ENCODE measurements around the gene CMIP.

The CMIP gene

DNA sequence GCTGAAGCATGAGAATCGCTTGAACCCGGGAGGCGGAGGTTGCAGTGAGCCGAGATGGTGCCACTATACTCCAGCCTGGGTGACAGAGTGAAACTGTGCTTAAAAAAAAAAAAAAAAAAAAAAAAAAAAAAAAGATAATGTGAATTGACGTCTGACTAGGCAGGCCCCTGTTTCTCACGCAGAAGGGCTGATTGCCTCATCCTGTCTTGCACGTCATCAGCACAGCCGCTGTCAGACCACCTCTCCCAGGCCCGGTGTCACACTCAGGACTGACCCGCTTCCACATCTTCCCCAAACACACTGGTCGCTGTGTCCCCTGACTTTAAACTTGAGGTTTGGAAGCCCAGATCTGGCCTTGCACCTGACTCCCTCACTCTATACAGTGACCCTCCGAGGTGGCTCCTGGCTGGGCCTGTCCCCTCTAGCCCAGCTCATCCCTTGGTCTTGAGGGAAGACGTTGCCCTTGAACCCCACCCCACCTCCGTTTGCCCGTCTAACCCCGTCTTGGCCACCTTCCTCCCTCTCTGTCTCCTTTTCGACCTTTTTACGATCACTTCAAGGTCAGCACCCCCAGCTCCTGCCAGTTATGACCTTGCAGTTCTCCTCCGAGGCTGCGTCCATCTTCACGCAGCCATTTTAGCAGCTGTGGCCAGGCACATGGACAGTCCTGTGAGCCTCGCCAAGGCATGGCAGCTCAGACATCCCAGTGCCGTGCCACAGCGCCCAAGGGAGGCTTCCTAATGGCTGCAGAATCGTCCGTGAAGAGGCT is 184.6 kb downstream of the CMIP start:
- H3K4me3 ChIP-seq (ENCODE audit: low read depth, low read length), result no peak overlapping the region

GRCh38 chr16:81629896-81630634 is 185.5 kb downstream of the CMIP start:
- H3K4me3 ChIP-seq (ENCODE audit: low read depth, low read length), result no peak overlapping the region

DNA sequence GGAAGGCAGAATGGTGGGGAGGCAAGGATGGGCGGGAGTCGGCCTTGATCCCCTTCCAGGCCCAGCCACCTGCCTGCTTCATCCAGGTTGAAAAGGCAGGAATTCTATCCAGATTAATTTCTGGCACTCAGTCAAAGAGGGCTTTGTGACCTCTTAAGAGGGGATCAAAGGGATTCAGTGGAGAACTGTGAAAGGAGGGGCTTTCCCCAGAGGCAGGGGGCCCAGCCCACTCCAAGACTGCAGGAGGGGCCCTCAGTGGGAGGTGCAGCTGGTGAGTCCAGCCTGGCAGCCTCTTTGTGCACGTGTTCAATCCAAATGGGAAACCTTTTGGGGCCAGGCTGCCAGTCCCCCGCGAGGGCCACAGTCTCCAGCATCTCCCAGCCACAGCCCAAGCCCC is 186.0 kb downstream of the CMIP start:
- H3K4me3 ChIP-seq (ENCODE audit: low read depth, low read length), result no peak overlapping the region

DNA sequence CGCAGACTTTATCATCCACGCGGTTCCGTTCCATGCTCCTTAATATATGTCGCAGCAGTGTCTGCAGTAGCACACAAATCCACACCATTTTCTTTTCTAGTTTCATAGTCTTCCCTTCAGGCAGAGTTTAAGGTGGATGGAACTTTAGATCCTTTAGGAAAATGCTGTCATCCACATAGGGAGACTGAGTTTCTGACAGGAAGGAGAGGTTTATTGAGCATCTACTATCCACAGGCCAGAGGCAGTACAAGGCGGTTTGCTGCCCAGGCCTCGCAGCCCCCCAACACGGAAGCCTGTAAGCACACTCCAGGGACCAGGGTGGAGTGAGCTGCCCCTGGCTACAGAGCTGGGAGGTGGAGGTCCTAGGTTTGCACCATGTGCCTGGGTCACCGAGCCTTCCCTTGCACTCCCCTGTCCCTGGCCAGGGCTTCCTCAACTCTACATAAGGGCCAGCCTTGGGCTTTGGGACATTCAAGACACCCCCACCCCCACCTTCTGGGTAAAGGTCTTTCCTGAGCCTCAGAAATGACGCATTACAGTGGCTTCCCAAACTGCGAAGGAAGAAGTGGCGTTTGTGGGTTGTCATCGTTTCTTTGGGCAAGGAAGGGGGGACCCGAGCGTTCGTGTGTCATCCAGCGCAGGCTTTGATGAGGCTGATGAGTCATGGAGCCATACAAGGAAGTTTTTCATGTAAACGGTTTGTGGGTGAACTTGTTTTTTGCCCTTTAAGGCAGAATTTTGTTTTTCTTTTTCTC is 188.0 kb downstream of the CMIP start:
- no peak overlapping the region for H3K4me3 ChIP-seq (ENCODE audit: low read depth, low read length)

DNA sequence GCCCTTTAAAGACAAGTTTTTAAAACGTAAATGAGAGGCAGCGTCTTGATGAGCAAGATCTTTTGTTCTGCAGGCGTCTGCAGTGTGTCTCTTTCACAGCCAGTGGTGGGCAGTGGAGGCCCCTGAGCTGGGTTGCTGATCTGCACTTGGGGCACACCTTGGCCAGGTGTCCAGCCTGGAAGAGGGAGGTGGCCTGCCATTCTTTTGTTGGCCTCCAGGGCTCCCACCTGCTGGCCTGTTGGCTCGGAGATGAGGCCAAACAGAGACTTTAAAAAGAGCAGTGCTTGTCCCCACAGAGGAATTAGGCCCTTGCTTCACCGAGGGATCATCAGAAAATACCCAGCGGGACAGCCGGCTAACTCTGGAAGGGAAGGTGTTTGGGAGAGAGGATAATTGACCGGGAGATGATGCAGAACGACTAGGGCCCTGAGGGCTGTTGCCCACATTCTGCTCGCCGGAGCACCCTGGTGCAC is 188.6 kb downstream of the CMIP start:
- no peak overlapping the region for H3K4me3 ChIP-seq (ENCODE audit: low read depth, low read length)

GRCh38 chr16:81633680-81634379 is 189.2 kb downstream of the CMIP start:
- no peak overlapping the region for H3K4me3 ChIP-seq (ENCODE audit: low read depth, low read length)

DNA sequence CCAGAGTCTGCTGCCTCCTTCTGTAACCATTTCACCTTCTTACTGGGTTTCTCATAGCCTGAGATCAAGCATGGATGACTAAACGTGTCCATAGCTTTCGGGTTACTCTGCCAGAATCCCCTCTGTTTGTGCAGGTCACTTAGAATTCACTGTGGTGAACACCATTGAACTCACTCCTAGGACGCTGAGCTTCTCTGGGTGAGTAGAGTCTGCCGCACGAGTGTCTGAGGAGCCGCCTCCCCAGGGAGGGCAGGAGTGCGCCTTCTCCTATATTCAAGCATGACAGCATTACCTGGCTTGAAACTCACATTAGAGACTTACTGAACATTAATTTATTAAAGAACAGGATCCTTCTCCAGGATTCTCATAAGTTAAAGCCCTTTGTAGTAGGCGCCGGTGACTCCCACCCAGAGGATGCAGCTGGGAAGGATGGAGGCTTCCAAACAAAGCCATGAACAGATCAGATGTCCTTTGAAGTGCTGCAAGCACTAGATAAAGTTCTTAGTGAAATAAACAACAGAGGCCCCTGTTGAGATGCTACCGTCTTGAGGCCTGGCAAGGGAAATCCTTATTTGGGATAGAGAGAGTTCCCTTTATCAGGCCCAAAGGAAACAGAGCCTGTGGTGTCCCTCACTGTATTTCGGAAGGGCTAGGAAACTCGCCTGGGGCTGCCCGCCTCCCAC is 189.9 kb downstream of the CMIP start:
- H3K4me3 ChIP-seq (ENCODE audit: low read depth, low read length), result no peak overlapping the region

GRCh38 chr16:81635063-81635937 is 190.7 kb downstream of the CMIP start:
- H3K4me3 ChIP-seq (ENCODE audit: low read depth, low read length), result no peak overlapping the region

DNA sequence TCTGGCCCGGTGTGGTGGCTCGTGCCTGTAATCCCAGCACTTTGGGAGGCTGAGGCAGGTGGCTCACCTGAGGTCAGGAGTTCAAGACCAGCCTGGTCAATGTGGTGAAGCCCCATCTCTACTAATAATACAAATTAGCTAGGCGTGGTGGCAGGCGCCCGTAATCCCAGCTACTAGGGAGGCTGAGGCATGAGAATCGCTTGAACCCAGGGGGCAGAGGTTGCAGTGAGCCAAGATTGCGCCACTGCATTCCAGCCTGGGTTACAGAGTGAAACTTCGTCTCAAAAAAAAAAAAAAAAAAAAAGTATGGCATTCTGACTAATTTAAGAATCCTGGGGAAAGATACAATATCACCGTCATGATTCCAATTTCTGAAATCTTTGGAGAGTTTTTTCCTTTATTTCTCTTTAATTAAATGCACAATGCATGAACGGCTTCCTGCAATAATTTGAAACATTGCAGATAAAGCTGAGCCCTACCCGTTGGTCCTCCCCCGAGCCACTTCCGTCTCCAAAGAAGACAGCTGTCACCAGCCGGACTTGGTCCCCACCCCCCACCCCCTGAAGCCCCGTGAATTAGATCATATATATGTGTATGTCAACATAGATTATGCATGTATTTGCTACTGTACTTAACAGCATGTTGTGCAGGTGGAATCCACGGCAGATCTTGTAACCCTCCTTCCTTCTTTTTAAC is 191.8 kb downstream of the CMIP start:
- no peak overlapping the region for H3K4me3 ChIP-seq (ENCODE audit: low read depth, low read length)

GRCh38 chr16:81637336-81638235 is 193.0 kb downstream of the CMIP start:
- no peak overlapping the region for H3K4me3 ChIP-seq (ENCODE audit: low read depth, low read length)

GRCh38 chr16:81638286-81638945 is 193.8 kb downstream of the CMIP start:
- no peak overlapping the region for H3K4me3 ChIP-seq (ENCODE audit: low read depth, low read length)

- H3K4me3 ChIP-seq (ENCODE audit: low read depth, low read length), result no peak overlapping the region
Observed at GRCh38 chr16:81639348-81639747, 194.7 kb downstream of the CMIP start.

- no peak overlapping the region for H3K4me3 ChIP-seq (ENCODE audit: low read depth, low read length)
Observed at GRCh38 chr16:81639931-81640680, 195.5 kb downstream of the CMIP start.

- H3K4me3 ChIP-seq (ENCODE audit: low read depth, low read length), result no peak overlapping the region
Observed at GRCh38 chr16:81640681-81641070, 196.1 kb downstream of the CMIP start.

DNA sequence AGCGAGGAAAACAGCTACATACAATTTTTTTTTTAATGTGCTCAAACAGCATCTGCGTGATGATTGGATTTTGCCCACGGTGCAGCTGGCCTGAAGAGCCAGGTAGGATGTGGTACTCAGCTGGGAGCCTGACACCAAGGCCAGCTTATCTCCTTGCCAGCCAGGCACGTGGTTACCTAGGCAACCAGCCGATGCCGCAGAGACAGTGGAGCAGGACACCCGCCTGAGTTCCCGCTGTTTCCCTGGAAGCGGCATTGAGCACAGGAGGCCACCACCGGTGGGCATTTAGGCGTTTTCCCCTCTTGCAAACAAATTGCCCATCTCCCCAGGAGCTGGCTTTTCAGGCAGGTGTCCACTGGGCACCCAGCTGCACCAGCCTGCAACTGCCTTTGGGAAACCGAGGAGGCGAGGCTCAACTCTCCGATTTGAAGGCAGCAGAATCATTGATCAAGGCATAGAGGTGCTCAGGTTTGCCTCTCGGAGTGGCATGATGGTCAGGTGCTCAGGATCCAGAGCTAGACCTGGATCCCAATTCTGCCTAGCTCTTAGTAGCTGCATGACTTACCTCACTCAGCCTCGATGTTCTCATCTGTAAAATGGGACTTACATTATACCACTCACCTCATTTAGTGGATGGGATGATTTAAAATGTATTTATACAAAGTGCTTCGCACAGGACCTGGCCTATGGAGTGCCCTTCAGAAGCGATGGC is 196.9 kb downstream of the CMIP start:
- no peak overlapping the region for H3K4me3 ChIP-seq (ENCODE audit: low read depth, low read length)

DNA sequence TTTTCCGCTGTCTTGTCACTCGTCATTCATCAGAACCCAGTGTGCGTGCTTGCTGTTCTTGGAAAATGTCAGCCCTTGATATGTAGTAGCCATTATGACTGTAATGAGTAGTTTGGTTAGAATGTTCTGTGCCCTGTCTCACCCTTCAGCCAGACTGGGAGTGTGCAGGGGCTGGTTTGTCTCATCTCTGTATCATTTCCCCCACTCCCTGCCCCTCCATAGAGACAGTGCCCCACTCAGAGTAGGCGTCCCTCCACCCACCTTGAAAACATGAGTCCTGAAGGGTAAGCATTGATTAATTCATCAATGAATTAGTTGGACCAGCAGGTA is 197.5 kb downstream of the CMIP start:
- no peak overlapping the region for H3K4me3 ChIP-seq (ENCODE audit: low read depth, low read length)

All from iPS-11a (cell line).